CD4-positive, alpha-beta T cell treated with Interleukin-15 for 1 hour (primary cell): Measurements from ENCODE around the gene DDC.

Source experiments
- DNase-seq: peaks from one replicate; pipeline ENCODE4 v3.0.0-alpha.2; 2020

DDC gene

GRCh38 chr7:50409856-50410745 lies 155.1 kb downstream of the DDC start:
- peak; percentile 55 for DNase-seq
